Mesenchymal stem cell (in vitro differentiated cells and primary cell): ENCODE results near the gene BCO1.

ENCODE experiments used
- DNase-seq: peaks from one replicate; pipeline ENCODE4 v3.0.0-alpha.2; 2013
- H2AFZ ChIP-seq: one replicate; pipeline ENCODE4 v1.6.1; 2013; ENCODE audit warnings: low read depth, mild to moderate bottlenecking, control low read depth, inconsistent platforms, low read length, moderate library complexity
- H2AK5ac ChIP-seq: 2 replicates; pipeline ENCODE4 v1.6.1; 2013; ENCODE audit warnings: low read length, moderate library complexity, mild to moderate bottlenecking, inconsistent platforms; ENCODE audit not compliant: severe bottlenecking
- H2BK120ac ChIP-seq: one replicate; pipeline ENCODE4 v1.6.1; 2013; ENCODE audit warnings: low read depth, mild to moderate bottlenecking, inconsistent platforms, low read length, moderate library complexity
- H2BK12ac ChIP-seq, 2 experiments: one replicate each; pipeline ENCODE4 v1.6.1; 2013; ENCODE audit warnings: inconsistent platforms in 2 of 2, low read length in 2 of 2, mild to moderate bottlenecking in 2 of 2, moderate library complexity in 2 of 2, control low read depth in 1 of 2
- H2BK15ac ChIP-seq: one replicate; pipeline ENCODE4 v1.6.1; 2013; ENCODE audit warnings: mild to moderate bottlenecking, low read depth, inconsistent platforms; ENCODE audit not compliant: poor library complexity, severe bottlenecking
- H2BK5ac ChIP-seq: 2 replicates; pipeline ENCODE4 v1.6.1; 2013; ENCODE audit warnings: low read depth, mild to moderate bottlenecking, low read length, control low read depth, inconsistent platforms; ENCODE audit not compliant: poor library complexity, severe bottlenecking
- H3K14ac ChIP-seq, 2 experiments: one replicate each; pipeline ENCODE4 v1.6.1; 2013; ENCODE audit warnings: inconsistent platforms in 2 of 2, low read length in 2 of 2, control low read depth in 1 of 2, mild to moderate bottlenecking in 1 of 2, moderate library complexity in 1 of 2
- H3K18ac ChIP-seq, 2 experiments: one replicate each; pipeline ENCODE4 v1.6.1; 2013; ENCODE audit warnings: inconsistent platforms in 2 of 2, low read length in 2 of 2, control low read depth in 1 of 2, low read depth in 1 of 2, mild to moderate bottlenecking in 1 of 2
- H3K23ac ChIP-seq, 2 experiments: one replicate each; pipeline ENCODE4 v1.6.1; 2013; ENCODE audit warnings: inconsistent platforms in 2 of 2, low read length in 2 of 2, mild to moderate bottlenecking in 2 of 2, moderate library complexity in 2 of 2, control low read depth in 1 of 2
- H3K27ac ChIP-seq: 2 replicates; pipeline ENCODE4 v1.5.1; 2013; ENCODE audit warnings: mild to moderate bottlenecking, moderate library complexity, low read length, control low read depth, inconsistent platforms; ENCODE audit not compliant: poor library complexity, severe bottlenecking
- H3K27me3 ChIP-seq, 2 experiments: 2 replicates each; pipeline versions ENCODE4 v1.6.1 to v1.7.0; 2013; ENCODE audit warnings: low read length in 2 of 2, mild to moderate bottlenecking in 2 of 2, moderate library complexity in 2 of 2, control low read depth in 1 of 2, inconsistent platforms in 1 of 2; ENCODE audit not compliant: control insufficient read depth in 1 of 2, insufficient read depth in 1 of 2
- H3K36me3 ChIP-seq, 2 experiments: 2 replicates each; pipeline versions ENCODE4 v1.6.1 to v1.7.0; 2013; ENCODE audit warnings: low read length in 2 of 2, control low read depth in 1 of 2, inconsistent platforms in 1 of 2, low read depth in 1 of 2, mild to moderate bottlenecking in 1 of 2; ENCODE audit not compliant: insufficient read depth in 2 of 2, control insufficient read depth in 1 of 2
- H3K4ac ChIP-seq, 2 experiments: one replicate each; pipeline ENCODE4 v1.6.1; 2013; ENCODE audit warnings: inconsistent platforms in 2 of 2, low read length in 2 of 2, mild to moderate bottlenecking in 2 of 2, moderate library complexity in 2 of 2, control low read depth in 1 of 2, low read depth in 1 of 2
- H3K4me1 ChIP-seq: 2 replicates; pipeline ENCODE4 v1.6.1; 2013; ENCODE audit warnings: low read depth, low read length, control low read depth; ENCODE audit not compliant: control insufficient read depth, insufficient read depth
- H3K4me2 ChIP-seq: 2 replicates; pipeline ENCODE4 v1.6.1; 2013; ENCODE audit warnings: low read length, mild to moderate bottlenecking, inconsistent platforms; ENCODE audit not compliant: poor library complexity, severe bottlenecking
- H3K4me3 ChIP-seq, 2 experiments: 2 replicates each; pipeline versions ENCODE4 v1.5.1 to v1.7.0; 2013; ENCODE audit warnings: low read length in 2 of 2, mild to moderate bottlenecking in 2 of 2, control low read depth in 1 of 2, low read depth in 1 of 2; ENCODE audit not compliant: insufficient read depth in 1 of 2
- H3K79me1 ChIP-seq: replicated peaks from 2 replicates; pipeline ENCODE4 v1.6.1; 2013; ENCODE audit warnings: mild to moderate bottlenecking, control low read depth, low read length, inconsistent platforms; ENCODE audit not compliant: poor library complexity, severe bottlenecking
- H3K9ac ChIP-seq: 2 replicates; pipeline ENCODE4 v1.7.0; 2013; ENCODE audit warnings: mild to moderate bottlenecking, low read length, moderate library complexity
- H3K9me3 ChIP-seq: 2 replicates; pipeline ENCODE4 v1.7.0; 2013; ENCODE audit warnings: mild to moderate bottlenecking, low read length; ENCODE audit not compliant: control insufficient read depth
- H4K8ac ChIP-seq: one replicate; pipeline ENCODE4 v1.6.1; 2013; ENCODE audit warnings: inconsistent platforms, mild to moderate bottlenecking, low read length, moderate library complexity
- H4K91ac ChIP-seq: one replicate; pipeline ENCODE4 v1.6.1; 2013; ENCODE audit warnings: mild to moderate bottlenecking, low read length, inconsistent platforms
- WGBS: methylation state at CpG from one replicate; pipeline ENCODE4 v1.1.7; 2013; ENCODE audit warnings: mixed read lengths; 5-methylcytosine and 5-hydroxymethylcytosine counted together

Gene BCO1

DNA sequence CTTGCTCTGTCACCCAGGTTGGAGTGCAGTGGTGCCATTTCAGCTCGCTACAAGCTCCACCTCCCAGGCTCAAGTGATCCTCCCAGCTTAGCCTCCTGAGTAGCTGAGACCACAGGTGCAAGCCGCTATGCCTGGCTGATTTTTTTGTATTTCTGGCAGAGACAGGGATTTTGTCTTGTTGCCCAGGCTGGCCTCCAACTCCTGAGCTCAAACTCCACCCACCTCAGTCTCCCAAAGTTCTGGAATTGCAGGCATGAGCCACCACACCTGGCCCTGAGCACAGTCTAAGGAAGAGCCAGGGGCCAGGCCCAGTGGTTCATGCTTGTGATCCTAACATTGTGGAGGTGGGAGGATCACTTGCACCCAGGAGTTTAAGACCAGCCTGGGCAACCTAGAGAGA, 21.8 kb upstream of the BCO1 start:
- no peak overlapping the region for H2BK120ac ChIP-seq
- H2AK5ac ChIP-seq: no peak overlapping the region
- H3K4me1 ChIP-seq: peaks cover 2% of the 10 kb centered on the region
- no peak overlapping the region for H3K14ac ChIP-seq
- H2BK5ac ChIP-seq: no peak overlapping the region
- no peak overlapping the region for H3K4me2 ChIP-seq
- no peak overlapping the region for H2BK12ac ChIP-seq
- H3K36me3 ChIP-seq: no peaks in the 10 kb centered on the region
- no peak overlapping the region for H2AFZ ChIP-seq
- 89% methylated on average over 2 of the region's 2 CpGs for WGBS
- no peak overlapping the region for H2BK15ac ChIP-seq
- H3K23ac ChIP-seq: no peak overlapping the region
- H3K79me1 ChIP-seq: no peaks in the 10 kb centered on the region
- no peak overlapping the region for H4K91ac ChIP-seq
- no peak overlapping the region for H4K8ac ChIP-seq
- no peak for DNase-seq
- no peak overlapping the region for H3K18ac ChIP-seq
- H3K27me3 ChIP-seq: peaks cover 6 to 39% of the 10 kb centered on the region in 2 experiments
- H3K27ac ChIP-seq: no peak overlapping the region
- H3K4me3 ChIP-seq: no peak overlapping the region
- no peak overlapping the region for H3K4ac ChIP-seq
- H3K9ac ChIP-seq: no peak overlapping the region
- H3K9me3 ChIP-seq: no peaks in the 10 kb centered on the region

DNA sequence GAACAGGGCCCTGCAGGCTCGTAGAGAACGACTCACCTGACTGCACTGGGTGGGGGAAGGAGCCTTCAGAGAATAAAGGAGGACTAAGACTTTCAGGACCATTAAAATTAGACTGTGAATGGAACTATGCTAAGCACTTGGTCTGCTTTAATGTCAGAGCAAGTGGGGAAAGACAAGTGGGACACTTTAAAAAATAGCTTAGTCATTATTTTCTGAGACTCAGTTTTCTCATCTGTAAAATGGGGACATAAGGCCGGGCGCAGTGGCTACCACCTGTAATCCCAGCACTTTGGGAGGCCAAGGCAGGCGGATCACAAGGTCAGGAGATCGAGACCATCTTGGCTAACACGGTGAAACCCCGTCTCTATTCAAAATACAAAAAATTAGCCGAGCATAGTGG, 19.3 kb upstream of the BCO1 start:
- Histone ChIP-seq H2BK15ac (no peak overlapping the region), H2BK12ac (no peak overlapping the region), H3K27me3 (peaks cover 6 to 25% of the 10 kb centered on the region in 2 experiments), H3K27ac (no peak overlapping the region), H3K4me2 (no peak overlapping the region), H3K4ac (no peak overlapping the region), H3K9ac (no peak overlapping the region), H3K36me3 (no peaks in the 10 kb centered on the region), H4K91ac (no peak overlapping the region), H3K79me1 (no peaks in the 10 kb centered on the region), H2AK5ac (no peak overlapping the region), H3K4me1 (peaks cover 2% of the 10 kb centered on the region), H3K18ac (no peak overlapping the region), H3K23ac (no peak overlapping the region), H2BK120ac (no peak overlapping the region), H3K9me3 (no peaks in the 10 kb centered on the region), H3K4me3 (no peak overlapping the region), H2BK5ac (no peak overlapping the region), H3K14ac (no peak overlapping the region), H2AFZ (no peak overlapping the region), H4K8ac (no peak overlapping the region)
- no peak for DNase-seq
- 88% methylated on average over 9 of the region's 9 CpGs for WGBS

DNA sequence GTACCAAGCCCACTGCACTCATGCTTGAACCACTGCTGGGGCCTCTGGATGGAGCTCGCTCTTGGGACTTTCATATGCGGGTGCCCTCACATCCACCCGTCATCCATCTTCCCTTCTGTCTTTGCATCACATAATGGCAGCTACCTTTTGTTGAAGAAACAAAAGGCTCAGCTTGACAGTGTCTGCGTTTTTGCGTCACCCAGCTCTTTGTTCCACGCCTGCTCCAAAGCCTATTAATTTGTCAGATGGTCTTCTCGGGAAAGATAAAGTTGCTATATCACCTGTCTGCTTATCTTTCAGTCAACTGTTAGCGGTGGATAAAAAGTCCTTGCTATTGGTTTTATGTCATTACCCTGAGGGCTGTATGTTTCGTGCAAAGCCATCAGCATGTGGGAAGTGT, 18.1 kb upstream of the BCO1 start:
- Histone ChIP-seq H3K27ac (no peak overlapping the region), H3K27me3 (peaks cover 6 to 25% of the 10 kb centered on the region in 2 experiments), H3K23ac (no peak overlapping the region), H4K91ac (no peak overlapping the region), H3K4me3 (no peak overlapping the region), H3K9ac (no peak overlapping the region), H2BK12ac (no peak overlapping the region), H2BK5ac (no peak overlapping the region), H4K8ac (no peak overlapping the region), H3K9me3 (no peaks in the 10 kb centered on the region), H2AK5ac (no peak overlapping the region), H2AFZ (no peak overlapping the region), H3K4me2 (no peak overlapping the region), H3K18ac (no peak overlapping the region), H3K36me3 (no peaks in the 10 kb centered on the region), H3K4me1 (peaks cover 2% of the 10 kb centered on the region), H3K4ac (no peak overlapping the region), H3K14ac (no peak overlapping the region), H2BK15ac (no peak overlapping the region), H2BK120ac (no peak overlapping the region), H3K79me1 (no peaks in the 10 kb centered on the region)
- WGBS: 90% methylated on average over 9 of the region's 9 CpGs
- no peak for DNase-seq

DNA sequence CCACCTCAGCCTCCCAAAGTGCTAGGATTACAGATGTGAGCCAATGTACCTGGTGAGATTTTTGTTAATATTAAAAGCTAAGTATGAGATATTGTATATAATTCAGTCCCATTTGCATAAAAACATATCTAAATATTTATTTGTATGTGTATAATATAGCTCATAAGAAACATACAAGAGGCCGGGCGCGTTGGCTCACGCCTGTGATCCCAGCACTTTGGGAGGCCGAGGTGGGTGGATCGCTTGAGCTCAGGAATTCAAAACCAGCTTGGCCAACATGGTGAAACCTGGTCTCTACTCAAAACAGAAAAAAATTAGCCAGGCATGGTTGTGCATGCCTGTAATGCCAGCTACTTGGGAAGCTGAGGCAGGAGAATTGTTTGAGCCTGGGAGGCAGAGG, 16.8 kb upstream of the BCO1 start:
- H2BK12ac ChIP-seq: no peak overlapping the region
- H2BK5ac ChIP-seq: no peak overlapping the region
- H2AFZ ChIP-seq: no peak overlapping the region
- no peak for DNase-seq
- H2BK15ac ChIP-seq: no peak overlapping the region
- H3K4me3 ChIP-seq: no peak overlapping the region
- H3K36me3 ChIP-seq: no peaks in the 10 kb centered on the region
- no peak overlapping the region for H2BK120ac ChIP-seq
- H3K9ac ChIP-seq: no peak overlapping the region
- no peak overlapping the region for H3K14ac ChIP-seq
- 92% methylated on average over 6 of the region's 6 CpGs for WGBS
- H3K4me1 ChIP-seq: peaks cover under 1% of the 10 kb centered on the region
- H3K27me3 ChIP-seq: peaks cover 9 to 24% of the 10 kb centered on the region in 2 experiments
- no peak overlapping the region for H3K18ac ChIP-seq
- no peak overlapping the region for H3K27ac ChIP-seq
- no peak overlapping the region for H3K23ac ChIP-seq
- no peak overlapping the region for H3K4me2 ChIP-seq
- H4K91ac ChIP-seq: no peak overlapping the region
- no peak overlapping the region for H2AK5ac ChIP-seq
- no peaks in the 10 kb centered on the region for H3K79me1 ChIP-seq
- no peaks in the 10 kb centered on the region for H3K9me3 ChIP-seq
- H4K8ac ChIP-seq: no peak overlapping the region
- H3K4ac ChIP-seq: no peak overlapping the region
